Renal cortex interstitium (tissue), 11 donors: ENCODE data around the gene C20orf144. TPM values are rescaled to one million over a fixed set of nuclear protein-coding genes. Genes with fewer than 3 reads are reported as not detected.

Source experiments
- DNase-seq, 11 donors: peaks; one replicate each; pipeline ENCODE4 v3.0.0-alpha.2; 2013; ENCODE audit warnings: low read depth in 9 of 11, low spot score in 4 of 11; ENCODE audit errors: extremely low read depth in 1 of 11
- polyA plus RNA-seq, 3 donors: library from polyadenylated mRNA; unstranded; fragments of 120-200 nt; gene quantifications; one replicate each; pipeline ENCODE4 v1.2.1, GENCODE V29; 2013; ENCODE audit not compliant: insufficient read length in 3 of 3

C20orf144 gene
- polyA plus RNA-seq, 3 donors: 0.25 to 0.32 (median 0.29) TPM

DNA sequence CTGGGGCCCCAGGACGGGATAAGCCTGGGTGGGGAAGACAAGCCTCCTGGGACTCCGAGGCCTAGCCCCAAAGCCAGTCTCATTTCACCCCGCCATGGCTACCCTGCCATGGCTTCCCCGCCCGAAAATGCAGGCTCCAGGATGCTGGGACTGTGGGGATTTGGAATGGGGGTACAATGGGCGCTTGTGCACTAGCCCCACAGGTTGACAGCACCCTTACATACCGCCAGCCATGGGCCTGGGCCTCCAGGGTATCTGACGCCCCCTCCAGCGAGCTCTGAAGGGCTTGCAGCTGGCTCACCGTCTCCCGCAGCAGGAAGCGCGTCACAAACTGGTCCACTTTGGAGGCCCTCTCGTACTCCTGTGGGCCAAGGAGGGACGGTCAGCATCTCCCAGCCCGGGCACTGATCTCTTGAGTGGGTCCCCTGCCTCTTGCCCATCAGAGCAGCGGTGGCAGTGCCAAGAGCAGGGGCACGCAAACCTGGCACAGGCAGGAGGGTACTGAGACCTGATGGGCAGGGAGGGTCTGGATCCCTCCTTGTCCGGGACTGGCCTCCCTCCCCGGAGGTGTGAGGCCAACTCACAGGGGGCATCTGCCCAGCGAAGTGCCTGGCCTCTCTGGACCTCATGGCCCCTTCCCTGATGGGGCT is 2.0 kb upstream of the C20orf144 start:
- DNase-seq: no peak

DNA sequence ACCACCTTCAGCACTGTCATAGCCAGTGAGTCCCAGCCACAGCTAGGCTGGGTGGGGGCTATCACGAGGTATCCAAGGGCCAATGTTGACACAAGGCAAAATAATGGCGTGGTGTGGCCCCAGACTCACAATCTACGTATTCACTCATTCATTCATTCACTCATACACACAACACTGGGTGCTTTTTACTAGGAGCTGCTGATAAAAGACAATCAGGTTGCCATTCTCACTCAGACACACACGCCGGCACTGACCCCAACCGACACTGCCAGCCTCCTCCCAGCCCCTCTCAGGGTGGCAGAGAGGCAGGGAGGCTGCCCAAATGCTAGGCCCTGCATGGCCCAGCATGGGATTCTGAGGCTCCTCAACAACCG is 1.5 kb upstream of the C20orf144 start:
- no peak for DNase-seq

DNA sequence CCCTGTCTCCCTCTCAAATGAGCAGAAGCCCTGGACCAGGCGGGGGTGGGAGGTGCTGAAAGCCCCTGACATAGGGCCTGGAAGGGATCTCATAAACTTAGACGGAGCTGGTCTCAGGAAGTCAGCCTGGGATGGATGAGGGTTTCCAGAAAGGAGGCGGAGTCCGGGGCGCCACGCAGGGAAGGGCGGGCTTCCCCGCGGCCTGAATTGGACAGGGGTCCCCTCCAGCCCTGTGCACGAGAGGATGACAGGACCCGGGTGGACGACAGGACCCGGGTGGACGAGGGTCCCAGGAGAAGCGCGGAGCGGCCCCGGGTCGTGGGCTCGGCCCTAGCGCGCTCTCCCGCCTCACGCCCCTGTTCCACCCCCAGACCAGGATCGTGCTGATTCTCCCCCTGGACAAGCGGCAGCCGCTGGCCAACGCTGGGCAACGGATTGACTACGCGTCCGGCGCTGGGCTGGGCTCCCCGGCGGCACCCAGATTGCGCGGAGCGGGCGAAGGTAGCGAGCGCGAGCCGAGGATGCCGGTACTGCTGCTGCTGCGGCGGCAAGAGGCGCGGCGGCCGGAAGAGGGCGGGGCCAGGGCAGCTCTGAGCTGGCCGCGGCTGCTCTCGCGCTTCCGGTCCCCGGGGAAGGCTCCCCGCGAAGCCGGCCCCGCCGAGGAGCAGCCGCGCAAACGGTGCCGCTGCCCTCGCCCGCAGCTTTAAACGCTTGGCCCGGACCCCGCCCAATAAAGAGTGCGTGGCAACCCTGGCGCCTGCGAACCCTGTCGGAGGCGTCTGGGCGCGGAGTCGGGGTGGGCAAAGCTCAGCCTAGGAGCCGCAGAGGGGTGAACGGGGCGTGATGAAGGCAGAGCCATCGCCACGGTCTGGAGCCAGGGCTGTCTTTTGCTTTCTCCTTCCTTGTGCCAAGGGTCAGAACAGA is 1.3 kb downstream of the C20orf144 start:
- DNase-seq: peak in 2 of 11 donors; percentile 73 to 79

DNA sequence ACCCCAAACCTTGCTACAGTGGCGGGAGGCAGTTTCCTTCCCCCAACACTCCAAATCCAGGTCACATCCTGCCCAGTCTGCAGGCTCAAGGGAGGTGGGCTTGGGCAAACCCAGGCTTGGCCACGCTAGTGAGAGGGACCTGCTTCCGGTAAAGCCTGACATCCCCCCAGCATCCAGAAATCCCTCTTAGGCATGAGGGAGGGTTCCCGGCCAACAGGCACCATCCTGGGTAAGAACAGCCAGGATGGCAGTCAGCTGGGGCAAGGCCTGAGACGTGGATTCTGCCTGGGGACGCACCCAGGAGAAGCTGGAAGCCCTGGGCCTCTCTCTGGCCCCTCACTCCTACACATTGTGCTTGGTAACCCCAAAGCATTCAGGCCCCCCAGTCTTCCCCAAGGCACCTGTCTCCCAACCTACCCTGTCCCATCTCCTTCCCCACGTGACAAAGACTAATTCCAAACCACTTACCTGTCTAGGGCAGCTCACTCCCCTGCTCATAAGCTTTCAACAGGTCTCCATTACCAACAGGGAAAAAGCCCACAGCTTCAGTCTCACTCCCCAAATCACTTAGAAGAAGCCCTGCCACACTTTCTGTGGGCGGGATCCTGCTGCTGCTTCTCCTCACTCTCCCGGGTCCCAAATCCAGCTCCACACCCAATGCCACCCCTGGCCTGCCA is 2.1 kb downstream of the C20orf144 start:
- no peak for DNase-seq

DNA sequence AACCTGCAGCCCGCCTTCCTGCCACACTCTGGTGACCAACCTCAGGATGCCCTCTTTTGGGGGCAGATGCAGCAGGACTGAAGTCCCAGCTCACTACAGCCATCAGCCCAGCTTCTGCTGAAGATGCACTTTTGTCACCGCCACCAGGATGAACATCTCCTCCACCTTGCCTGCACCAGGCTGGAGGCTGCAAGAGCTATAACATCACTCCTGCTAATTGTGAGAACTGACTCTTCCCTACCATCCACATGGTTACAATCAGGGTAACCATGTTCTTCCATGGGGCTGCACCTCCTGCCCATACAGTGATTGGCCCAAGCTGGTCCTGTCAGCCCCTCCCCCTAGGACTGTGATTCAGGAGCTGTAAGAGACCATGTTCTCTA is 2.6 kb downstream of the C20orf144 start:
- no peak for DNase-seq

DNA sequence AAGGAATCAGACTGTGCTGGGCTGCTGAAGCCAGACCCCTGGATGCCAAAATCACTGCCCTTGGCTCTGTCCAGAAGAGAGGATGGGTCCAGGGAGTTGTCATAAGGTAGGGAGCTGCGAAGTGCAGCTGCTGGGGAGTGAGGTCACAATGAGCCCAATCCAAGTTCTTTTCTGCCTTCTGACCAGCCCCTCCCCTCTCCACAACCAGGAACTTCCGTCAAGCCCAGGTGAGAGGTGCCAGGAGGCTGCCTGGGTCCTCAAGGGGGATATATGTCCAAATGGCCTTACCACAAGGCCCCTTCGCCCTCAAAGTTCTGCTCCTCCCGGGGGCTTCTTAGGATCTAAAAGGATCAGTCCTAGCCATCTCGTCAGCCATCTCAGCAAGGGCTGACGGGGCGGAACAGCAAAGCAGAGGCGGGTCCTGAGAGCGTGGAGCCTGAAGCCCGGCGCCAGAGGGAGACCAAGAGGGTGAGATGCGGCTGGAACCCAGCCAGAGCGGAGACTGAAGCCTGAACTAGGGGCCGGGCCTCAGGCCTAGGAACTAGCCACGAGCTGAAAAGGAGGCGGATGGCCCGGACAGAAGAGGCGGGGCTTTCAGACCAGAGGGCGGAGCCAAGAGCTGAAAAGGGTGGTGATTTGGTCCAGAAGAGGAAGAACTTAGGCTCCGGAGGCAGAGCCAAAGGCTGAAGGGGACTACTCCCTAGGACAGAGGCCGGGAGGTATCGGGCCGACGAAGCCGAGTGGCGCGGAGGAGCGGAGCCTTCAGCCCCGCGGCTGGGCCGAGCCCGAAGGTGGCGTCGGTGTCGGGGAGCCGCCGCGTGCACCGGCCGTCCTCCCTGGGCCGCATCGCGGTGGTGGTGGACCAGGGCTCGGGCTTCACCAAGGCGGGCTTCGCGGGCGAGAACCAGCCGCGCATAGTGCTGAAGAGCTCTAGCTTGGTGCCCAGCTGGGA is 4.4 kb downstream of the C20orf144 start, which contains the start of gene ACTL10:
Gene ACTL10 (plus strand): TSS at position 651 of the 952 bp plus-strand sequence. CDS start 555 bp downstream, outside the sequence.
- DNase-seq: peak; percentile 86 to 96 (median 93)

DNA sequence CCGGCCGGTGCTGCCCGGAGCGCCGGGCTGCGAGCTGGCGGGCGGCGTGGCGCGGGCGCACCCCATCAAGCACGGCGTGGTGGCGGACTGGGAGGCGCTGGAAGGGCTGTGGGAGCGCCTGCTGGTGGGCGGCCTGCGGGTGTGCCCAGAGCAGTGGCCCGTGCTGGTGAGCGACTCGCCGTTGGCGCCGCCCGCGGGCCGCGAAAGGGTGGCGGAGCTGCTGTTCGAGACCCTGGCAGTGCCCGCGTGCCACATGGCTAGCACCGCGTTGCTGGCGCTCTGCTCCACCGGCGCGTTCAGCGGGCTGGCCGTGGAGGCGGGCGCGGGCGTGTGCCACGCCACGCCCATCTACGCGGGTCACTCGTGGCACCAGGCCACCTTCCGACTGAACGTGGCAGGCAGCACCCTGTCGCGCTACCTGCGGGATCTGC is 5.1 kb downstream of the C20orf144 start:
- DNase-seq: no peak

DNA sequence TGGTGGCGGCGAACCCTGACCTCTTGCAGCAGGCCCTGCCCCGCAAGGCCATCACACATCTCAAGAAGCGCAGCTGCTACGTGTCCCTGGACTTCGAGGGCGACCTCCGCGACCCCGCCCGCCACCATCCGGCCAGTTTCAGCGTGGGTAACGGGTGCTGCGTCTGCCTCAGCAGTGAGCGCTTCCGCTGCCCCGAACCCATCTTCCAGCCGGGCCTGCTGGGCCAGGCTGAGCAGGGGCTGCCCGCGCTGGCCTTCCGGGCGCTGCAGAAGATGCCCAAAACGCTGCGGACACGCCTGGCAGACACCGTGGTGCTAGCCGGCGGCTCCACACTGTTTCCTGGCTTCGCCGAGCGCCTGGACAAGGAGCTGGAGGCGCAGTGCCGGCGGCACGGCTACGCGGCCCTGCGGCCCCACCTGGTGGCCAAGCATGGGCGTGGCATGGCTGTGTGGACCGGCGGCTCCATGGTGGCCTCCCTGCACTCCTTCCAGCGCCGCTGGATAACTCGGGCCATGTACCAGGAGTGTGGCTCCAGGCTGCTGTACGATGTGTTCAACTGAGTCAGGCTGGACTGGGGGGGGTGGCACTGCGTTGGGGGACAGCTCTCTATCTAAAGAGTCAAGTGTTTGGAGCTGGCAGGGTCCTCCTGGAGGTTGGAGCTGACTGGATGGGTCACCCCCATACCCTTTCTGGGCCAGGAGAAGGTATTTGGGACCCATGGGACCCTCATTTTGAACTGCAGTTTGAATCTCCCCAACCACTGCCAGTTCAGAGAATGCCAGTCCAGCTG is 5.7 kb downstream of the C20orf144 start:
- DNase-seq: no peak

DNA sequence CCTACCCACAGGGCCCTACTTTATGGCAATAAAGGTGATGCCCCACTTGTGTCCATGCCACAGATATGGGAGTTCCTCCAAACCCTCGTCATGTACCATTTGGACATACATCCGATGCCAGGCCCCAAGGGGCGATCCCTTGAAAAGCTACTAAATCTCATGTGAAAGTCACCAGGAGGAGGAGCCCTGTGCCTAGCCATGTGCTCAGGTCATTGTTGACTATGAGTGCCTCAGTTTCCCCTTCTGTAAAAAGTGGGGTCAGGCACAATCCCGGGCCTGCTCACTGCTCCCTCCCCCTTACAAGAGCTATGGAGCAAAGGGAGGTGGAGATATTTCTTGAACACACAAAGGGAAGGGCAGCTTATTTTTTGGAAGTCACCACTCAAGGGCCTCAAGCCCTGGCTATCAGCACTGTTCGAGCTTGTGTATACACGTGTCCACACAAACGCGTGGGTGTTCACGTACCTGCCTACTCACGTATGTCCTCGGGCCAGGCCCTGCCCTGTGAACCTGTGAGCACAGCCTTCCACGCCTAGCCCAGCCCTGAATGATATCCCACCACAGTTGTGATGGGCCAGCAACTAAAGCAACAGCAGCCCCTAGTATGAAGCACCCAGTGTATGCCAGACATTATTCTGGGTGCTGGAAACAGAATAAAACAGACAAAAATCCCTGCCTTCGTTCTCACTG is 6.5 kb downstream of the C20orf144 start:
- no peak for DNase-seq

DNA sequence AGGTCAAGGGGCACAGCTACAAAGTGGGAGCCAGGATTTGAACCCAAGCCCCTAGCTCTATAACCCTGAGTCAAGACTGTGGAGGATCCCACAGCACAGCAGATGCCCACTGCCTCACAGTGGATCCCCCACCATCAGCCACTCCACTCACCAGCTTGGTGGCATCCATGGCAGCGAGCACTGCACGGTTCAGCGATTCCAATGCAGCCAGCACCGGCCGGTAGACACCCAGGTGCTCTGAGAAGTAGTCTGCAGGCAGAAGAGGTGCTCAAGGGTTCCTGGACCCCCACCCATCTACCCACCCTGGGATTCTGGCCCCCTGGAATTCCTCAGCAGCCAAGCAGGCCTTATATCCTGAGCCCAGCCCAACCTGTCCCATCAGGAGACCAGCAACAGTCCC is 7.1 kb downstream of the C20orf144 start:
- DNase-seq: no peak

DNA sequence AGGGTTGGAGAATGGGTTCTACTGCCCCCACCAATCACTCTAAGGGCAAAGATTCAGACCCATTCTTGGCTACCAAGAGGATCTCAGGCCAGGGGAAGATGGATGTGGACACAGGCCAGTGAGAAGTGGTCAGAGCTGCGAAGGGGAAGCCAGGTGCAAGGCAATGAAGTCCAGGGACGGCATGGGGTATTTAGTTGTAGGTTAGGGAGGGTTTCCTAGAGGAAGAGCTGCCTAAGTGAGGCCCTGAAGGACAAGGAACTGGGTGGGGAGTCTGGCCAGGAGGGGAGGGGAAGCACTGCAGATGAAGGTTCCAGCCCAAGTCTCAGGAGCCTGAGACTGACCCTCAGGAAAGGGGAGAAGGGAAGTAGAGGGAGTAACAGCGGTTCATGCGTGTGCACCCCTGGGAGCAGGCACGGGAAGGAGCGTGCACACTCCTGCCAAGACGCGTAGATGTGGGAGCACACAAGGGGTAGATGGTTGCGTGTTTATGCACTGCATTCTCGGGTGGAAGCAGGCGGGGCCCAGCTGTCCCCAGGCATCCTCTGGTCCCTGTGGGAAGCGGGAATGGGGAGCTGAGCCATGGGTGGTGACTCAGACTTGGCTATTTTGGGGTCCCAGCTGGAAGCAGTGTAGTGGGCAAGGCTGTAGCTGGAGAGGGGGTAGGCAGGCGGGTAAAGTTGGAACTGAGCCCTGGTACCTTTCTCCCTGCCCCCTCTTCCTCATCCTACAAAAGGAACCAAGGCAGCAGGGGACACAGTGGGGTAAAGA is 7.9 kb downstream of the C20orf144 start:
- no peak for DNase-seq

DNA sequence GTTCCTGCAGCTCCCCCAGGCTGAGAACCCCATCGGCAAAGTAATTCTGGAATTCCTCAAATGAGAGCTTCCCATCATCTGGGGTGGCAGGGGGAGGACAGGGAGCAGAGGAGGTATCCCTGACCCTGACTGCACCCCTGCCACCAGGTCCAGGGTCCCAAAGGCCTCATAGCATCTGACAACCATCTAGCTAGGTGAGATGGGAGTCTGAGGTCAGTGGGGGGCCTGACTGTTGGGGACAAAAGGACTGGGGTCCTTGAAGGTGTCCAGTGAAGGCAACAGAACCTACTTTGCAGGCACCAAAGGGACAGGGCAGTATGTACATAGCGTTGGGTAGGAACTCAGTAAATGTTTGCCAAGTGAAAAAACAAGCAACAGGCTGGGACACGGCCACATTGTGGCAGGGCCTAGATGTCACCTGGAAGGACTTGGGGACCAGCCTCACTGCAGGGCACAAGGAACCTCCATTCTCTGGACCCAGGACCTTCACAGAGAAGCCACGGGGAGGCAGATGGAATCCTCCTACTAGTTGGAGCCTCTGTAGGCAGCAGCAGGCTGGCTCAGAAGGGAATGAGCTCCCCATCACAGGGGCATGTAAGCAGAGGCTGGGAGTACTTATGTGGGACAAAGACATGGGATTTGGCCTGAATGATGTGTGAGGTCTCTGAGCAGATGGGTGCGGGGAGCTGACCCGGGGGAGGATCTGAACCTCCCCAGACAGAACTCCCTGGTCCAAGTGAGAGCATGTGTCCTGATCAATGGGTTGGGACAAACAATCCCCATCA is 8.8 kb downstream of the C20orf144 start:
- no peak for DNase-seq

DNA sequence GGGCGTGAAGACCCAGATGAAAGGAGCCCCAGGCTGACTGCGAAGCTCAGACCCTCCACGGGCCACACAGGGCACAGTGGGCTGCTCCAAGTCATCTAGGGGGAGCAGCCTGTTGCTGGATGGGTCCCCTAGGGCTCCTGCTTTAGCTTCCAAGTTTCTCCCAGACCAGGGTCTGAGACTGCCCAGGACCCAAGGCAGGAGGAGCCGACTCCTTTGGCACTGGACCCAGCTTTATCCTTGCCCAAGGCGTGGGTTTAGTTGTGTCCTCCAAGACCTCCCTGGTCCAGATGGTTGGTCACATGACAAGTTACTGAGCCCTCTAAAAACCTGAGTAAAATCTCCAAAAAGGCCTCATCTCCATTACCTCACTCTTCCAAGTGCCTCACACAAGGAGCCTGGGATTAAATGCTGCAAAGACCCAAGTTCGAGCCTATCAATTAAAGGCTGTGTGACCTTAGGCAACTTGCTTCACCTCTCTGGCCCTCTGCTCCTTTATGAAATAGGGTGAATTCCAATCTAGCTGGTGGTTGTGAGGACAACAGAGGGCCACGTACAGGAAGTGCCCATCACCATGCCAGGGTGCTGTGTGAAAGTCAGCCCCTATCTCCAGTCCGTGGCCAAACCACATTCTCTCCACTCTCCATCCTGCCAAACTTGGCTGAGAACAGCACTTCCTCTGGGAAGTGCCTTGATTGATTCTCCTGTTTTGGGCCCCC is 9.6 kb downstream of the C20orf144 start:
- no peak for DNase-seq

DNA sequence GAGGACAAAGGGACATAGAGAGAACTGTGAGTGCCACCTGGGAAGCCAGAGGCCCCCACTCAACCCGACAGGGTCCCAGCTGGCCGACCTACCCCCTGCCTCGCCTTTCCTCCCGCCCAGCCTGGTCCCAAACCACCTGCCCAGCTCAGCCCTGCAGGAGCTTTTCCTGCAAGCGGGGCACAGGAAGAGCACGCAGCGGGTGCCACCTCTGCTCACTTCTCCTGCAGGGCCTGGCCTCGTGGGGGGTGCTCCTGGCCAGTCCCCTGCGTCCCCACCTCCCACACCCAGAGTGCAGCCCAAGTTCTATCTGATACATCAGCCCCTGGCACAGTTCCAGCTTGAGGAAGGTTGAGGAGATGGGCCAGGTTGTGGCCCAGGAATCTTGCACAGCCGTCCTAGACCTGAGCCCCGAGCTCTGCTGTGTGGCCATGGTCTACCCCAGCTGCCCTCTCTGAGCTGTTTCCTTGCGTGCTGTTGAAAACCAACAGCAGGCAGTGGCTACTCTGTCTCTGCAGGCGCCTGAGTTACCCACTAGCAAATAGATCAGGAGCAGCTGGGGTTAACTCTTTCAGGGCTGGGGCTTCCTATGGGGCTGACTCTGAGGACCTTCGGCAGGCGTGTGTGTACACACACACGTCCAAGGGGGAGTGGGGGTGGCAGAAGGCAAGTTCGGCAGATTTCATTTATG is 10.4 kb downstream of the C20orf144 start:
- no peak for DNase-seq

DNA sequence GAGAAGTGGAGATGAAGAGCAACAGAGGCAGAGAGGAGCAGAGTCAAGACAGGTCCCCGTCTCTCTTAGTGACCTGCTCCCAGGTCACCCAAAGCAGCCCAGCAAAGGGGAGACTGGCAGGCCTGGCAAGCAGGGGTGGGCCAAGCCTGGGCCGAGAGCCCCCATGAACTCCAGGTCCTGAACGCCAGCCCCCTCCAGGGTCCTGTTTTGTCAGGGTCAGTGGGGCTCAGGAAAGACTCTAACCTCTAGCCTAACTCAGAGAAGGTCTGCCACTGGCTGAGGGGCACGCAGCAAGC is 10.9 kb downstream of the C20orf144 start:
- DNase-seq: no peak
